ENCODE results near the gene CASK.

Gene CASK

GRCh38 chrX:41553688-41554087 is 369.7 kb downstream of the CASK start:
- TF ChIP-seq CTCF (conservative IDR thresholded peaks at IDR 0.05; ENCODE audit: control insufficient read depth, insufficient read depth, low read depth, low read length): no peak
- H3K4me3 ChIP-seq (ENCODE audit: control insufficient read depth, low read depth, low read length): no peak overlapping the region
- peak; percentile 69 for DNase-seq (ENCODE audit: low read depth)

- no peak overlapping the region for H3K4me3 ChIP-seq (ENCODE audit: control insufficient read depth, low read depth, low read length)
Observed at GRCh38 chrX:41548411-41548810, 374.9 kb downstream of the CASK start.

GRCh38 chrX:41543668-41544067 is 379.7 kb downstream of the CASK start:
- no peak for DNase-seq (ENCODE audit: low read depth)
- no peak for TF ChIP-seq CTCF (conservative IDR thresholded peaks at IDR 0.05; ENCODE audit: control insufficient read depth, insufficient read depth, low read depth, low read length)
- no peak overlapping the region for H3K4me3 ChIP-seq (ENCODE audit: control insufficient read depth, low read depth, low read length)

More at GRCh38 chrX:41548411-41548810, 374.9 kb downstream of the CASK start:
- no peak for DNase-seq (ENCODE audit: low read depth)
- no peak for TF ChIP-seq CTCF (conservative IDR thresholded peaks at IDR 0.05; ENCODE audit: control insufficient read depth, insufficient read depth, low read depth, low read length)

- TF ChIP-seq CTCF (conservative IDR thresholded peaks at IDR 0.05; ENCODE audit: control insufficient read depth, insufficient read depth, low read depth, low read length): no peak
- DNase-seq (ENCODE audit: low read depth): no peak
Observed at GRCh38 chrX:41543025-41543424, 380.3 kb downstream of the CASK start.

GRCh38 chrX:41542536-41542935 is 380.8 kb downstream of the CASK start:
- TF ChIP-seq CTCF (conservative IDR thresholded peaks at IDR 0.05; ENCODE audit: control insufficient read depth, insufficient read depth, low read depth, low read length): no peak
- no peak overlapping the region for H3K4me3 ChIP-seq (ENCODE audit: control insufficient read depth, low read depth, low read length)
- no peak for DNase-seq (ENCODE audit: low read depth)

More at GRCh38 chrX:41543025-41543424, 380.3 kb downstream of the CASK start:
- no peak overlapping the region for H3K4me3 ChIP-seq (ENCODE audit: control insufficient read depth, low read depth, low read length)

GRCh38 chrX:41542135-41542534 is 381.2 kb downstream of the CASK start:
- no peak for DNase-seq (ENCODE audit: low read depth)
- H3K4me3 ChIP-seq (ENCODE audit: control insufficient read depth, low read depth, low read length): no peak overlapping the region
- no peak for TF ChIP-seq CTCF (conservative IDR thresholded peaks at IDR 0.05; ENCODE audit: control insufficient read depth, insufficient read depth, low read depth, low read length)

GRCh38 chrX:41541386-41541785 is 382.0 kb downstream of the CASK start:
- H3K4me3 ChIP-seq (ENCODE audit: control insufficient read depth, low read depth, low read length): no peak overlapping the region
- no peak for TF ChIP-seq CTCF (conservative IDR thresholded peaks at IDR 0.05; ENCODE audit: control insufficient read depth, insufficient read depth, low read depth, low read length)
- no peak for DNase-seq (ENCODE audit: low read depth)

Data from fibroblast of mammary gland (primary cell).